Upper lobe of left lung (tissue), 4 donors: ENCODE measurements around the gene TMEM51.

Experiments
- POLR2AphosphoS5 ChIP-seq, 2 donors: sonication (generic); formaldehyde crosslinking; IDR thresholded peaks; one replicate each; pipeline ENCODE4 v1.5.1; 2017; ENCODE audit warnings: antibody characterized with exemption in 2 of 2
- TF ChIP-seq, protein P1 (sequence below), 6 experiments: fragments of 450-650 bp in 4 of 6; fragments of 200-600 bp in 2 of 6; sonication (generic) in 2 of 6; IDR thresholded peaks; one replicate each; pipeline ENCODE4 v1.5.1; 2016 to 2019; ENCODE audit warnings: antibody characterized with exemption in 6 of 6

DNA sequence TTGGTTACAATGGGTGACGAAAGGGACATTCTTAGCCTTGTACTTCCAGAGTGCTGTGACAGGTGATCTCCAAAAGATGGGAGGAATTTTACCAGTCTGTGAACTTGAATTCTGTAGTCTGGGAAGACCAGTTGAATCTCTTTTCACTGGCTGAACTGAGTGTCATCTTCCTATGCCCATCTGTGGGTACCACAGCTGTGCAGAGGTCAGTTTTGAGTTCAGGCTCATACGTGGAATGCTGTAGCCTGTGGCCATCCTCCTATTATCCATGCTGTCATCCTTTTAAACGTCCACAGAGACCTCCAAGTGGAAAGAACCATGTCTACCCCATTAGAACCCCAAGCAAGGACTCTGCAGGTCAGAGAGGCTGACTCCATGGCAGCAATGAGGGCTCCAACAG is 32.1 kb downstream of the TMEM51 start:
- no peak for TF ChIP-seq POLR2AphosphoS5 (IDR thresholded peaks at IDR 0.05)
- TF ChIP-seq, protein P1, sequence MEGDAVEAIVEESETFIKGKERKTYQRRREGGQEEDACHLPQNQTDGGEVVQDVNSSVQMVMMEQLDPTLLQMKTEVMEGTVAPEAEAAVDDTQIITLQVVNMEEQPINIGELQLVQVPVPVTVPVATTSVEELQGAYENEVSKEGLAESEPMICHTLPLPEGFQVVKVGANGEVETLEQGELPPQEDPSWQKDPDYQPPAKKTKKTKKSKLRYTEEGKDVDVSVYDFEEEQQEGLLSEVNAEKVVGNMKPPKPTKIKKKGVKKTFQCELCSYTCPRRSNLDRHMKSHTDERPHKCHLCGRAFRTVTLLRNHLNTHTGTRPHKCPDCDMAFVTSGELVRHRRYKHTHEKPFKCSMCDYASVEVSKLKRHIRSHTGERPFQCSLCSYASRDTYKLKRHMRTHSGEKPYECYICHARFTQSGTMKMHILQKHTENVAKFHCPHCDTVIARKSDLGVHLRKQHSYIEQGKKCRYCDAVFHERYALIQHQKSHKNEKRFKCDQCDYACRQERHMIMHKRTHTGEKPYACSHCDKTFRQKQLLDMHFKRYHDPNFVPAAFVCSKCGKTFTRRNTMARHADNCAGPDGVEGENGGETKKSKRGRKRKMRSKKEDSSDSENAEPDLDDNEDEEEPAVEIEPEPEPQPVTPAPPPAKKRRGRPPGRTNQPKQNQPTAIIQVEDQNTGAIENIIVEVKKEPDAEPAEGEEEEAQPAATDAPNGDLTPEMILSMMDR (IDR thresholded peaks at IDR 0.05), result no peak
